NCI-H524 (cell line): Measurements from ENCODE around the gene SPEG.

Experiments used
- DNase-seq, 2 experiments: peaks; one replicate each; lab custom pipeline; 2025; lab: John Stamatoyannopoulos, UW

The SPEG gene

GRCh38 chr2:219425238-219426067 is 9.2 kb upstream of the SPEG start:
- DNase-seq = no peak

DNA sequence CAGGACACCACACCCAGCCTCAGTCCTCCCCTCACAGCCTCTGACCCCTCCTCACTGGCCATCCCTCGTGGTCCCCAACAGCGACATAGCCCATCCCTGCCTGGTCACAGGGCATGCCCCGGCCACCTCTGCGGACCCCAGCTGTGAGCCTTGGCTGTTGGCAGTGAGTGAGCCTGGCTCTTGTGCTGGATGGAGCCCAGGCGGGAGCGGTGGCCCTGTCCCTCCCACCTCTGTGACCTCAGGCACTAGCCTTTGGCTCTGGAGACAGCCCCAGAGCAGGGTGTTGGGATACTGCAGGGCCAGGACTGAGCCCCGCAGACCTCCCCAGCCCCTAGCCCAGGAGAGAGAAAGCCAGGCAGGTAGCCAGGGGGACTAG is 8.6 kb upstream of the SPEG start:
- no peak for DNase-seq

GRCh38 chr2:219426534-219427136 is 8.0 kb upstream of the SPEG start:
- DNase-seq = no peak

DNA sequence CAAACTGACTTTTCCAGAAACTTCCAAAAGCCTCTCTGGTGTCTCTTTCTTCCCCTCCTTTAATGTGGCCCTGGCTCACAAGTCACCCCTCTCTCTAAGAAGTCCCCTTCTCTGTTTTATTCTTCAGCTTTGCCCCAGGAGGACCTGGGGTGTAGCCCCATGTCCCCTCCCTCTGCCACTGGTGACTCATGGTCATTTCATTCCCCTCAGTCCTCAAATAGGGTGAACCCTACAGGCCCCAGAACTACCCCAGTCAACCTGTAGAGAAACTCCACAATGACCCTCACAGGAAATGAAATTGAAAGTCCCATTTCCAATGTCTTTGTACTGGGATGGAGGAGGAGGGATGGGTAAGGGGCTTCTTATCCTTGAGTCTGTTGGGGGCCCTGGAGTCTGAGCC is 6.2 kb upstream of the SPEG start:
- no peak for DNase-seq

- no peak for DNase-seq
Observed at GRCh38 chr2:219429958-219430606, 4.6 kb upstream of the SPEG start.

- peak; percentile 43 to 80 for DNase-seq
Observed at GRCh38 chr2:219430633-219431615, 3.7 kb upstream of the SPEG start.

- DNase-seq = no peak
Observed at GRCh38 chr2:219433666-219434467, 776 bp upstream of the SPEG start.

GRCh38 chr2:219434468-219434717 is 250 bp upstream of the SPEG start:
- DNase-seq = no peak

DNA sequence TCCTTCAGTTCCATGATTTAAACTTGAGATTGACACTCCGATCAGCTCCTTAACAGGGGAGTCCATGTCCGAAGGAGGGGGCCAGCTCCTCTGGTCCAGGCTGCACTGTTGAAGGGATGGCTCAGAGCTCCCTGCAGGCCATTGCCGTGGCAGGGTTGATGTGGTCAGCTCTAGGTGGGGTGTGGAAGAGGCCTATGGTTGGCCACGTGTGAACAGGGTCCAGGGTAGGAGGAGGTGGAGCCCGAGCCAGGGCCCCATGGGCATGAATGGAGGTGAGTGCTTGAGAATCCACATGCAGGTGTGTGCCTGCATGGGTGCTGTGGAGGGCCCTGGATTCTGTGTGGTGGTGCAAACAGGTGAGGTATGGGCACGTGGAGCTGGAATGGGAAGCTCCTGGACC is 1.1 kb downstream of the SPEG start:
- DNase-seq = no peak

DNA sequence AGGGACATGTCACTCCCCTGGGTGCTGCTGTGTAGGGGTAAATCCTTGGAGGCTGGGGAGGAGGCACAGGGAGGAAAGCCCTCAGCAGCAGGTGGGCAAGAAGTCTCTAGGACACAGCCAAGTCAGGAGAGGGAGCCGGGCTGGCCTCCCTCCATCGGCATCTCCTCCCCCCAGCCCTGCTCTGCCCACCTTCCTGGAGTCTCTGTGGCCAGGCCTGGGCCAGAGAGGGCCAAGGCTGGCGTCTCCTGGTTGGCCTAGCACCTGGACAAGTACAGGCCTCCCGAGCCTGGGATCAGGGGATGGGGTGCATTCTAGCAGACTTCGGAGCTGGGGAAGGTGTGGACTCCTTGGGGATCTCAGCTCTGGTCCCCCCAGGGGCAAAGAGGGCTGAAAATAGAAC is 1.8 kb downstream of the SPEG start:
- no peak for DNase-seq

DNA sequence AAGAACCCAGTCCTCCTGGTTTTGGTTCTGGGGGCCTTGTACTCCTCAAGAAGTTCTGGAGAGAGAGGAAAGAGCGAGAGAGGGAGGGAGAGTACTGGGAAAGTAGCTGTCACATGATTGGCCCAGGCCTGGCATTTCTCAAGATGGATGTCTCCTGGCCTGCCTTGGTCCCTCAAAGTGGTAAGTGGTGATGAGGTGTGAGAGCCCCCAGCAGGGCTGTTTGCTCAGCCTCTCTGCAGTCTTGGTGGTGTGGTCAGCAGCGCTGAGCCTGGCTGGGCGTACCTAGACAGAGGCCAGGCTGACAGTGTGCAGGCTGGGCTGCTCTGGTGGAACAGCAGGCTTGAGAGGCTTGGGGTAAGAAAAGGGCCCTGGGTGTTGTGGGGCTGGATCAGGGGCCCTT is 2.5 kb downstream of the SPEG start:
- DNase-seq = no peak

DNA sequence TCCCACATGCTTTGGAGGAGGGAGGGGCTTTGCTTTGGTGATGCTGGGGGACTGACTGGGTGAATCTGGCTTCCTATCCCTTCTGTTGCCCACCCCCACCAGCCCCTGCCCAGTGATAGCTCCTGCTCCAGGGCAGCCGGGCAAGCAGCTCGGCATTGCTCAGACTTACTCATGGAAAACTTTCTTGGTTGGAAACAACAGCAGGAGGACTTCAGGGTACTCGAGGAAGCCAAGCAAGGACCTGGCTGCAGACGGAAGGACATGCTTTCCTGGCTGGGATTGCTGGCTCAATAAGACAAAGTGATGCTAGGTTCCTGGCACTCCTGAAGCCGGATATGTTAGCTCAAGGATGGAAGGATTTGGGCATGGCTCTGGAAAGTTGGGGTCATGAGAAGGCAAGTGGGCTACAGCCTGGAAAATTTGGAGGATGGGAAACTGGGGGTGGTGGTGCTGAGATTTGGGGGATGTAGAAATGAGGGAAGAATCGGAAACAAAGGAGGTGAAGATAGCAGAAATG is 3.1 kb downstream of the SPEG start:
- DNase-seq = no peak

- no peak for DNase-seq
Observed at GRCh38 chr2:219438453-219438852, 3.8 kb downstream of the SPEG start.

- no peak for DNase-seq
Observed at GRCh38 chr2:219439506-219439905, 4.9 kb downstream of the SPEG start.

GRCh38 chr2:219440388-219441256 is 6.0 kb downstream of the SPEG start:
- DNase-seq = no peak

DNA sequence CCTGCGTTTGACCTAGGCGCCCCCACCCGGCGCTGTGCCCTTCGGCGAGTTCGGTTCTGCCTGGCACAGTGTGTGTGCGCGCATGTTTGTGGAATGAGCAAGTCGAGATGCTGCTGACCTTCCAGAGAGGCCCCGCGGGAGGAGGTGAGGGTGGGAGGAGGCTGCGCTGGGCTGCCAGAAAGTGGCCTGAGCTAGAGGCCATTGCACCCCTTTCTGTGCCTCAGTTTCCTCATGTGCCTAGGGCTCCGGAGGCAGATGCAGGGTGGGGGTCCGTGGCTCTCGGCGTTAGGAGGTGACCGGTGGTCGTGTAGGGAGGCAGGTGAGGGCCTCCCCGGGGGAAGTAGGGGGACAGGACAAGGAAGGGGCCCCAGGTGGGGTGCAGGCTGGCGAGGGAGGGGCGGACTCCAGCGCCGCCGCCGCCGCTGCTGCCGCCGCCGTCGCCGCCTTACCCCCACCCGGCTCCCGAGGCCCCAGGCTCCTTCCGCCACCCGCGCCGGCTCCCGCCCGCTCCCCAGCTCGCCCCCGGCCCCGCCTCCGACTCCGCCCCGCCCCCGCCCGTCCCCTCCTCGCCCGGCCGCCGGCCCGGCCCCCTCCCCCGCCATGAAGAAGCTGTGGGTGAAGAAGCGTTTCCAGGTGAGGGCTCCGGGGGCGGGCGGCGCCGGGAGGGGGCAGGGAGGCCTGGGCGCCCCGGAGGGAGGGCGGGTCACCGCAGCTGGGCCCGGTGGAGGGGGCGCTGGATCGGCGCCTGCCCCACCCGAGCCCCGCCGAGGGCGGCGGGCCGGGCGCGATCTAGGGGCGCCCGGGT is 7.0 kb downstream of the SPEG start:
- DNase-seq = peak; percentile 16 to 20

GRCh38 chr2:219442256-219443015 is 7.8 kb downstream of the SPEG start:
- no peak for DNase-seq

DNA sequence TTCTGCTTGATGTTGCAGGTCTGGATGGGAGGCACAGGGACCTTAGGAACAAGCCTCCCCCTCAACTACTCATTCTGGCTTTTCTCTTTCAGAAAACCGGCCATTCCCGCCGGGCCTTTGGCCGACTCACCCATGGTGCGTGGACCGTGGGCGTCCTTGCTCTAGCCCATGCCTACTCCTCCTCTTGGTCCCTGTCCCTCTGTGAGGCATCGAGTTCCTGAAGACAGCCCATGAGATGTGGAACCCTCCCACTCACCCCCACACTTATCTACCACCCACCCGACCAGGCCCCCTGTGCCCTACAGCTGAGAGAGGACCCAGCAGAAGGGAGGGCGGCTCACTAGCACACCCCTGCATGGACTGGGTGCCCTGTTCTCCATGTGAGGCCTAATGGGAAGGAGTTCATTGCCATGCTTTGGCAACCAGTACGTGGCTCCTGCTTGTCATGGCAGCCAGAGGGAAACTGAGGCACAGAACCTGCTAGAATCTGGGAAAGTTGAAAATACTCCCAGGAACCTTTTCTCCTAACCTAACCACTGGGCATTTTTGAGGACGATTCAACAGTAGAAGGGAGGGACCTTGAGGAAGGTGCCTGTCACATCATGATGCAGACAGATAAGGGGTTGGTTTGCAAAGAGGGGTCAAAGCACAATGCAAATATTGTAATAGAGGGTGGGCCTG is 8.5 kb downstream of the SPEG start:
- DNase-seq = no peak
